Measurements from ENCODE around the gene TPD52L2. TPM values are rescaled to one million over a fixed set of nuclear protein-coding genes. Genes with fewer than 3 reads are reported as not detected.
"Not testable (repeated sequence)": the region's sequence is repeated elsewhere in the genome, so short reads cannot be mapped to it uniquely, and the experiment has no call there.

TPD52L2 gene
- total RNA-seq, 1 experiment from 2014 or later: 149 TPM

DNA sequence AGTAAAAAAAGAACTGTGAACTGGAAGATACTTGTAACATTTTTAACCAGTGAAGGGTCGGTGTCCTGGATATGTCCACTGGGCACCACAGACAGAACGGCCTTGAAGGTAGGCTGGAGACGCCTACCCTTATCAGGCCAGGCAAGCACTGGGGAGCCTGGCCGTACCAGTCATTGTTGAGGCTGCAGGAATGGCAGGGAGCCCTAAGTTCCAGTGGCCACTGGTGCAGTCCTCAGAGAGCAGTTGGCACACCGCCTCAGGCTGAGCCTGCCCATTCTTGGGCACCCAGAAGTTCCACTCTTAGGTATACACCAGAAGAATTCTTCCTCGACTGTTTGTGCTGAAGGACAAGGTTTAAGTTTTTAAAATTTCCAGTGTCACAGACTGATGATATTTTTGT, 50.4 kb downstream of the TPD52L2 start:
- no TSS peak for BruUV-seq (replicated peaks)
- Histone ChIP-seq H3F3A (ENCODE audit: insufficient read depth, low read depth) (peaks cover 22% of the 10 kb centered on the region; the same call in 1 of the 2 replicates), H4K20me1 (ENCODE audit: insufficient read depth) (peaks cover 66% of the 10 kb centered on the region), H3K9me2 (ENCODE audit: insufficient read depth) (no peaks in the 10 kb centered on the region), H3K79me2 (ENCODE audit: low read depth) (peaks cover 68% of the 10 kb centered on the region), H3K36me3 (ENCODE audit: low read depth) (peaks cover 19% of the 10 kb centered on the region), H3K4me1 (replicated peaks; ENCODE audit: insufficient read depth) (no peaks in the 10 kb centered on the region), H3K27me3 (ENCODE audit: insufficient read depth, low read depth) (no peaks in the 10 kb centered on the region), H3K4me2 (no peak overlapping the region), H3K27ac (no peak overlapping the region), H2AFZ (no peak overlapping the region), H3K4me3 (no peak overlapping the region), H3K9me3 (ENCODE audit: insufficient read depth, low read depth) (no peaks in the 10 kb centered on the region)
- CTCF ChIA-PET: interaction anchor here (0.6 kb wide), 1 partner anchor 54 kb away, joined by 4 read pairs; no protein-coding TSS in a partner anchor
- TF ChIP-seq EZH2 (IDR thresholded peaks at IDR 0.05; ENCODE audit: low read depth): no peak
- TF ChIP-seq, protein P1, sequence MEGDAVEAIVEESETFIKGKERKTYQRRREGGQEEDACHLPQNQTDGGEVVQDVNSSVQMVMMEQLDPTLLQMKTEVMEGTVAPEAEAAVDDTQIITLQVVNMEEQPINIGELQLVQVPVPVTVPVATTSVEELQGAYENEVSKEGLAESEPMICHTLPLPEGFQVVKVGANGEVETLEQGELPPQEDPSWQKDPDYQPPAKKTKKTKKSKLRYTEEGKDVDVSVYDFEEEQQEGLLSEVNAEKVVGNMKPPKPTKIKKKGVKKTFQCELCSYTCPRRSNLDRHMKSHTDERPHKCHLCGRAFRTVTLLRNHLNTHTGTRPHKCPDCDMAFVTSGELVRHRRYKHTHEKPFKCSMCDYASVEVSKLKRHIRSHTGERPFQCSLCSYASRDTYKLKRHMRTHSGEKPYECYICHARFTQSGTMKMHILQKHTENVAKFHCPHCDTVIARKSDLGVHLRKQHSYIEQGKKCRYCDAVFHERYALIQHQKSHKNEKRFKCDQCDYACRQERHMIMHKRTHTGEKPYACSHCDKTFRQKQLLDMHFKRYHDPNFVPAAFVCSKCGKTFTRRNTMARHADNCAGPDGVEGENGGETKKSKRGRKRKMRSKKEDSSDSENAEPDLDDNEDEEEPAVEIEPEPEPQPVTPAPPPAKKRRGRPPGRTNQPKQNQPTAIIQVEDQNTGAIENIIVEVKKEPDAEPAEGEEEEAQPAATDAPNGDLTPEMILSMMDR (conservative IDR thresholded peaks at IDR 0.05): no peak
- POLR2A ChIA-PET (ENCODE audit: unreplicated experiment): no interaction called here
- intact Hi-C loops (cut with micrococcal nuclease; ENCODE audit: unreplicated experiment): no loop called here
- DNase-seq: no peak

DNA sequence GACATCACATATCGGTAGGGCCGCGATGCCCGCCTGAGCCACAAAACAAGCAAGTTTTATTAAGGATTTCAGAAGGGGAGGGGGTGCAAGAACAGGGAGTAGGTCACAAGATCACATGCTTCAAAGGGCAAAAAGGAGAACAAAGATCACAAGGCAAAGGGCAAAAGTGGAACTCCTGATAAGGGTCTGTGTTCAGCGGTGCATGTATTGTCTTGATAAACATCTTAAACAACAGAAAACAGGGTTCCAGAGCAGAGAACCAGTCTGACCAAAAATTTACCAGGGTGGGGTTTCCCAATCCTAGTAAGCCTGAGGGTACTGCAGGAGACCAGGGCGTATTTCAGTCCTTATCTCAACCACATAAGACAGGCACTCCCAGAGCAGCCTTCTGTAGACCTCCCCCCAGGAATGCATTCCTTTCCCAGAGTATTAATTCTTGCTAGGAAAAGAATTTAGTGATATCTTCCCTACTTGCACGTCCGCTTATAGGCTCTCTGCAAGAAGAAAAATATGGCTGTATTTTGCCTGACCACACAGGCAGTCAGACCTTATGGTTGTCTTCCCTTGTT, 51.4 kb downstream of the TPD52L2 start:
- H3K9me2 ChIP-seq (ENCODE audit: insufficient read depth); BruUV-seq (replicated peaks); intact Hi-C loops (cut with micrococcal nuclease; ENCODE audit: unreplicated experiment); H2AFZ ChIP-seq; H3K4me3 ChIP-seq; DNase-seq; POLR2A ChIA-PET (ENCODE audit: unreplicated experiment); CTCF ChIA-PET; H3K27ac ChIP-seq; H3K27me3 ChIP-seq (ENCODE audit: insufficient read depth, low read depth); H3K4me1 ChIP-seq (replicated peaks; ENCODE audit: insufficient read depth); H3K9me3 ChIP-seq (ENCODE audit: insufficient read depth, low read depth); H3K4me2 ChIP-seq: not testable (repeated sequence)
- Histone ChIP-seq H3K79me2 (ENCODE audit: low read depth) (peaks cover 60% of the 10 kb centered on the region), H4K20me1 (ENCODE audit: insufficient read depth) (peaks cover 64% of the 10 kb centered on the region), H3F3A (ENCODE audit: insufficient read depth, low read depth) (peaks cover 22% of the 10 kb centered on the region; the same call in 1 of the 2 replicates), H3K36me3 (ENCODE audit: low read depth) (peaks cover 19% of the 10 kb centered on the region)

DNA sequence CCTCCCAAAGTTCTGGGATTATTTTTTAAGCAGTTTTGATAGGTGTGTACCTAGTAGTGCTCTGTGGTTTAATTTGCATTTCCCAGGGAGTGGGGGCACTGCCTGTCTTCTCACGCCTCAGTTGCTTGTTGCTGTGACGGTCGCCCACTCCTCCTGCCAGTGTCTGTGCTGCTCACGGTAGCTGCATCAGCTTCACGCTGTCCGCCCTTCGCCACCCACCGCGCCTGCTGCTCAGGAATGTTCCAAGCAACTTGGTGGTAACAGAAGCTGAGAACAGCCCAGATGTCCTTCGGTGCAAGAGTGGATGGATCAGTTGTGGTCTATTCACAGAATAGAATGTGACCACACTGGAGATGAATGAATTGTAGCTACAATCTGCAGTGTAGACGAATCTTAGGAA, 52.7 kb downstream of the TPD52L2 start:
- H3K4me2 ChIP-seq: no peak overlapping the region
- no peaks in the 10 kb centered on the region for H3K9me3 ChIP-seq (ENCODE audit: insufficient read depth, low read depth)
- no peak for DNase-seq
- H4K20me1 ChIP-seq (ENCODE audit: insufficient read depth): peaks cover 65% of the 10 kb centered on the region
- no peak for TF ChIP-seq EZH2 (IDR thresholded peaks at IDR 0.05; ENCODE audit: low read depth)
- TF ChIP-seq, protein P1 (conservative IDR thresholded peaks at IDR 0.05): no peak
- no peaks in the 10 kb centered on the region for H3K4me1 ChIP-seq (replicated peaks; ENCODE audit: insufficient read depth)
- peaks cover 19% of the 10 kb centered on the region for H3K36me3 ChIP-seq (ENCODE audit: low read depth)
- H2AFZ ChIP-seq: no peak overlapping the region
- H3K27ac ChIP-seq: no peak overlapping the region
- POLR2A ChIA-PET (ENCODE audit: unreplicated experiment): no interaction called here
- BruUV-seq (replicated peaks): no TSS peak
- peaks cover 51% of the 10 kb centered on the region for H3K79me2 ChIP-seq (ENCODE audit: low read depth)
- CTCF ChIA-PET: no interaction called here
- intact Hi-C loops (cut with micrococcal nuclease; ENCODE audit: unreplicated experiment): no loop called here
- no peaks in the 10 kb centered on the region for H3K9me2 ChIP-seq (ENCODE audit: insufficient read depth)
- no peaks in the 10 kb centered on the region for H3K27me3 ChIP-seq (ENCODE audit: insufficient read depth, low read depth)
- no peak overlapping the region for H3K4me3 ChIP-seq
- H3F3A ChIP-seq (ENCODE audit: insufficient read depth, low read depth): peaks cover 22% of the 10 kb centered on the region; the same call in 1 of the 2 replicates

DNA sequence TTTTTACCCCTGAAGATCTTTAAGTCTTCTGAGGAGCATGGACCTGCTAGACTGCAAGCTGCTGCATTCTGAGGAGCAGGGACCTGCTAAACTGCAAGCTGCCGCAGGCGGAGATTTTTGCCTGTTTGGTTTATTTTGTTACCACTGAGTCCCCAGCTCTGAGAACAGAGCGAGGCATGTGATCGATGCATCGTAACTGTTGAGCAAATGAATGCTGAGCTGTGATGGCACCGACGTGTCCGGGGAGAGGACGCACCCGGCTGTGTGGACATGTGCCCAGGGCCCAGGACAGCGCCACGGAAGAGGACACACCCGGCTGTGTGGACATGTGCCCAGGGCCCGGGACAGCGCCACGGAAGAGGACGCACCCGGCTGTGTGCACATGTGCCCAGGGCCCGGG, 54.1 kb downstream of the TPD52L2 start:
- intact Hi-C loops (cut with micrococcal nuclease; ENCODE audit: unreplicated experiment): no loop called here
- no peaks in the 10 kb centered on the region for H3K4me1 ChIP-seq (replicated peaks; ENCODE audit: insufficient read depth)
- ChIA-PET POLR2A (ENCODE audit: unreplicated experiment) (no interaction called here), CTCF (interaction anchor here (0.6 kb wide), 1 partner anchor 17 kb away, joined by 4 read pairs; no protein-coding TSS in a partner anchor)
- H4K20me1 ChIP-seq (ENCODE audit: insufficient read depth): peaks cover 61% of the 10 kb centered on the region
- no peak overlapping the region for H2AFZ ChIP-seq
- H3K4me2 ChIP-seq: no peak overlapping the region
- H3K36me3 ChIP-seq (ENCODE audit: low read depth): peaks cover 19% of the 10 kb centered on the region
- no TSS peak for BruUV-seq (replicated peaks)
- peaks cover 22% of the 10 kb centered on the region for H3F3A ChIP-seq (ENCODE audit: insufficient read depth, low read depth)
- H3K79me2 ChIP-seq (ENCODE audit: low read depth): peaks cover 48% of the 10 kb centered on the region
- H3K9me2 ChIP-seq (ENCODE audit: insufficient read depth): no peaks in the 10 kb centered on the region
- no peak overlapping the region for H3K27ac ChIP-seq
- DNase-seq: no peak
- no peak overlapping the region for H3K4me3 ChIP-seq
- H3K9me3 ChIP-seq (ENCODE audit: insufficient read depth, low read depth): no peaks in the 10 kb centered on the region
- H3K27me3 ChIP-seq (ENCODE audit: insufficient read depth, low read depth): no peaks in the 10 kb centered on the region
- no peak for TF ChIP-seq EZH2 (IDR thresholded peaks at IDR 0.05; ENCODE audit: low read depth)
- TF ChIP-seq, protein P1 (conservative IDR thresholded peaks at IDR 0.05): no peak
